NCI-H2171 treated with DMSO at 0.1 percent for 48 hours (cell line): ENCODE measurements around the gene PRPF40B.

Experiments used
- DNase-seq: peaks from one replicate; lab custom pipeline; 2025; lab: John Stamatoyannopoulos, UW

Gene PRPF40B

DNA sequence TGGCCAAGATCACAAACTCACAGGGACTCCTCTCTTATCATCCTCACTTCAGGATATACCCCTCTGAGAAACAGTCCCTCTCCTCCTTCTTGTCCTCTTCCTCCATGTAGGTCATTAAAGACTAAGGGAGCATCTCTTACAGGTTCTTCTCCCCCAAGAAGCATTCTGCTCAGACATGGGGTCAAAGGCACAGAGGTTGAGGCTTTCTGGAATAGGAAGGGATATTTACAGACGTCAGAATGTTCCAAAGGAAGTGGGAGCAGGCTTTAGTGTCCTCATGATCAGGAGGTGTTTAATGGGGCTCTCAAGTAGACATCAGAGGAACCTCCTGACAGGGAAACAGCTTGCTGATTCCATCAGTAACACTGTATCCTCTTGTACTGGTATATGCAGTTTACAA is 36.4 kb downstream of the PRPF40B start:
- no peak for DNase-seq

DNA sequence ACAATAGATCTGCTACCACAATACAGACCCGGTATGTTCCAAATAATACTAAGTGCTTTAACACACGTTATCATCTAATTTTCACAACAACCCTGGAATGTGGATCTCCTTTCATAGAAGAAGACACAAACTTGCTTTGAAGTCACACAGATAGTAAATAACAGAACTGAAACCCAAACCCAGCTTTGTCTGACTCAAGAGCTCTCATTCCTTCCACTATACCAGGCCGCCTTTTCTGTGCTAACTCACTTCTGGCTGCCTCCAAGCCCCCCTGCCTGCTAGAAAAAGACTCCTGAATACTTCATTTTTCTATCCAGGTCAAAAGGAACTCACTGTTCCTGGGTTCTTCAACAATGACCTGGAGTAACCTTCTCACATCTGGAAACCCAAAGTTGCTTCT is 37.8 kb downstream of the PRPF40B start:
- no peak for DNase-seq

DNA sequence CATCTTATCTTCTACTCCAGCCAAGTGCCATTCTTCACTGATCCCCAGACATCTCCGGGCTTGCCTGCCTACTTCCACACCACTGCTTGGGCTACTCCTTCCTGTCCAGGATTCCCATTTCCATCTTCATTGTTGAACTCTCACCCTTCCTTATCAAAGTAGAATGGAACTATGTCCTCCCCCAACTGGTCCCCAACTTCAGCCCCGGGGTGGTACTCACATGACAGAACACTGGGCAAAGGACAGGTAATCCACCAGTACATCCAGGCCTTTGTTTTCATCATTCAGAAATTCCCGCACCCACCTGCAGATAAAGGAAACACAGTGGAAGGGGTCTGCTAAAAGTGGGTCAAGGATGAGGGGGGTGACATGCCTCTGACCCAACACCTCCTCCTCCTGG is 38.4 kb downstream of the PRPF40B start:
- DNase-seq = no peak

DNA sequence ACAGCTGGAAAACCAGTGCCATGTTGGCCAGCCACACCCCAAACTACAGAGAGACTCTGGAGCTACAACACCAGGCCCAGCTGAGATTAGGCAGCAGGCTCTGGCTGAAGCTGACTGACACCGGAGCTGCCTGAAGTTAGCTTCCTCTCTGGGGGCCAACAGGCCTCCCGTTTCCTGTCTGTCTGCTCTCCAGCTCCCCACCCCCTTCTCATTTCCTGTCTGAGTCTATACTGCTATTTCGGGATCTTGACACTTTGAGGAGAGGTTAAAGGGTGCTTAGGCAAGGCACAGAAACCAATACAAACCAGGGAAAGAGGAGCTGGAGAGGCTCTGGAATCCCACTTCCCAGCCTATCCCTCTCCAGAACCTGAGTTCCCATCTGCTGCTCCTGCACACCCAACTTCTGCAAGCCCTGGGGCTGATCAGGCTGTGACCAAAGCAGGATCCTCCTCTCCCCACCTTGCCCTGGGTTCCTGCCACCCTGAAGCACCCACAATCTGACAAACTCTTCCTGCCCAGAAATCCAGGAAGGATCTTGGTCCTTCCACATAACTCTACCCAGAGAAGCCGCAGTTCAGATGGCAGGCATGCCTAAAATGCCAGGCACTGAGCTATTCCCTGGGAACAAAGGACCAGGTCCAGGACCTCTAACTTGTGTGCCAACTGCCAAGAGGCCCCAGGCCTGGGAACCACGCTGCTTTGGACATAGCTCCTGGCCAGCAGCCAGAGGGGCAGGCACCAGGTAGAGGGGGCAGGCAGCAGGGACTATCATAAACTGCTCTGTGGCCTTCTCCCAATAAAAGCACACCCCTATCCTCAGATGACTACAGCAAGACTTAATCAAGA is 39.9 kb downstream of the PRPF40B start:
- no peak for DNase-seq

DNA sequence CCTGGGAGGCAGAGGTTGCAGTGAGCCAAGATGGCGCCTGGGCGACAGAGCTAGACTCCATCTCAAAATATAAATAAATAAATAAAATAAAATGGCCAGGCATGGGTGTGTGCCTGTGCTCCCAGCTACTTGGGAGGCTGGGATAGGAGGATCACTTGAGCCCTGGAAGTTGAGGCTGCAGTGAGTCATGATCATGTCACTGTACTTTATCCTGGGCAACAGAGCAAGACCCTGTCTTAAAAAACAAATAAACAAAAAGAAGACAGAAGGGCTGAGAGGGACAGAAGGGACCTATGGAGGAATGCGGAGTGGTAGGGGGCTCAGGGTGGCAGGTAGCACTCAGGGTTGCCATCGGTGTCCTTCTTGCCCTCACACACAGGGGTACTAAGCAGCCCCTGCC is 40.8 kb downstream of the PRPF40B start:
- DNase-seq = no peak

- no peak for DNase-seq
These were observed 41.4 kb downstream of the PRPF40B start for GRCh38 chr12:49664591-49665239.

DNA sequence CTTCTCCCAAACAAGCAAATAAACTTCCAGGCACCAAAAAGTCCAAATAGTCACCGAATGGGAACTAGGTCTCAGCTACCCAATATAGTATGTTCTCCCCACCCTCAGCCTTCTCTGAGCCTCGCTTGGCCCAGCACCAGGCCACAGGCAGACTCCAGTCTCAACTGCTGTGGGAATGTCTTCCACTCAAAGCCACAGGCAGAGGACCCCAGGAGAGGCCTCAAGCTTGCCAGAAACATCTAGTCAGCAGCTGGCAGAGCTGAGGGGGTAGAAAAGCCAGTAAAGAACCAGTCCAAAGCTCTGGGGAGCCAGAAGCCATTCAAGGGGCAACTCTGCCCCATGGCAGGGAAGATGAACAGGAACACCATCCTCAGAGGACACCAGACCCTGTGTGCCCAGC is 42.0 kb downstream of the PRPF40B start:
- DNase-seq = no peak

- no peak for DNase-seq
These were observed 42.8 kb downstream of the PRPF40B start for GRCh38 chr12:49666176-49666575.

DNA sequence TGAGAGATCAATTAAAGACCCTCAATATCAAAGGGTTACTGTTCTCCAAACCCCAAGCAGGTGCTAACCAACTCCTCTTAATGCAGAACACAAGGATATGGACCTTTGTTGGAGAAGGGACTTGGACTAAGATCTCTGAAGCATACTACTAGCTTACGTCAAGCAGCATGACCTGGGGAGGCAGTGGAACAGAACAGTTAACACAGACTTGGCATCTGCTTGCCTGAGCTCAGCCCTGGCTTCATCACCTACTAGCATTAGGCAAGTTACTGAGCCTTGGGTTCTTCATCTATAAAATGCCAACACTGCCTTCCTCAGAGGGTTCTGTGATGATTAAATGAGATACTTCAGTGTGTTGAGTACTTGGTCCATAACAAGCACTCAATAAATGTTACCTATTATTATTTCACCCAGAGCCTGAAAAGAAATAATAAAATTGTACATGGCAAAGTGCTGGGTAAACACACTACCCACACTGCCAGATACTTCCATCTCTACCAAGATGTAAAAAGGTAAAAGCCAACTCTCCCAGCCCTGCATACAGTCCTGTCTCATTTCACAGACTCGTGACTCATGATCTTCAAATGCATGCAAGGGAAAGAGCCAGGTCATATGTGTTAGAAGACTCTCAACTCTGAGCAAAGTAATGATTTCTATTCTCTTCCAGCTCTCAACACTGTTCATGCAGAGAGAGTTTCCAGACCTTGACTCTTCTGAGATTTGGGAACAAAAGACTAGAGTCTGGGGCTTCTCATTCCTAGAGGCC is 44.1 kb downstream of the PRPF40B start:
- no peak for DNase-seq

GRCh38 chr12:49669796-49670195 is 46.4 kb downstream of the PRPF40B start:
- DNase-seq = no peak

DNA sequence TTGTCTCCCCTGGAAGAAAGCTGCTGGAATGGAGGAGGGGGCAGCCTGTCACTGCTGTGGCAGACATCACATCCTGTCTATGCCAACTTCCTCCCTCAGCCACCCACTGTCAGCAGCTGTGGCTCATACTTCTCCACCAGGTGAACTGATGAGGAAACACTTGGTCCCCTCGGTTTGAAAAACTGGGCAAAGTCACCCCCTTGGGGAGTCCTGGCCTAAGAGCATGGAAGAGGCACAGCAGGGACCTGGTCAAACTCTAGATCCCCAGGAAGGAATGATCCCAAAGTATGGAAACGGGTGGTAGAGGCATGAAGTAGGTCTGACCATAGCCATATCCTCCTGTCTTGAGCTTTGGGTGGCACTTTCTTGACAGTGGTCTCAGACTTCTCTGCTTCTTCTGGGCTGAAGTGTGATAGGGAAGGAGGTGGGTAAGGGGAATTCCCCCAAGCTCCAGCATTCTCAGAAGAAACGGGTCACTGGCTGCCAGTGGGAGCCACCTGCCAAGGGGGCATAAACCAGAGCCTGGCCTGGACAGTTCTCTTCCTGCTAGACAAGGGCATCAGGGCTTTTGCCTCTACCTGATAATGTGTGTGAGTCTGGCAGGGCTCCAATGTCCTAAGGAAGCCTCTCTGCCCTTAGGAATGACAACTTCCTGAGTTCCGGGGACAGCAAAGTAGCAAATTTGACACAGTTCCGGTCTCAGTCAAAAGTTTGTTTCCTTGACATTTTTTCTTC is 47.8 kb downstream of the PRPF40B start:
- no peak for DNase-seq

- no peak for DNase-seq
These were observed 49.2 kb downstream of the PRPF40B start for GRCh38 chr12:49672301-49673217.

DNA sequence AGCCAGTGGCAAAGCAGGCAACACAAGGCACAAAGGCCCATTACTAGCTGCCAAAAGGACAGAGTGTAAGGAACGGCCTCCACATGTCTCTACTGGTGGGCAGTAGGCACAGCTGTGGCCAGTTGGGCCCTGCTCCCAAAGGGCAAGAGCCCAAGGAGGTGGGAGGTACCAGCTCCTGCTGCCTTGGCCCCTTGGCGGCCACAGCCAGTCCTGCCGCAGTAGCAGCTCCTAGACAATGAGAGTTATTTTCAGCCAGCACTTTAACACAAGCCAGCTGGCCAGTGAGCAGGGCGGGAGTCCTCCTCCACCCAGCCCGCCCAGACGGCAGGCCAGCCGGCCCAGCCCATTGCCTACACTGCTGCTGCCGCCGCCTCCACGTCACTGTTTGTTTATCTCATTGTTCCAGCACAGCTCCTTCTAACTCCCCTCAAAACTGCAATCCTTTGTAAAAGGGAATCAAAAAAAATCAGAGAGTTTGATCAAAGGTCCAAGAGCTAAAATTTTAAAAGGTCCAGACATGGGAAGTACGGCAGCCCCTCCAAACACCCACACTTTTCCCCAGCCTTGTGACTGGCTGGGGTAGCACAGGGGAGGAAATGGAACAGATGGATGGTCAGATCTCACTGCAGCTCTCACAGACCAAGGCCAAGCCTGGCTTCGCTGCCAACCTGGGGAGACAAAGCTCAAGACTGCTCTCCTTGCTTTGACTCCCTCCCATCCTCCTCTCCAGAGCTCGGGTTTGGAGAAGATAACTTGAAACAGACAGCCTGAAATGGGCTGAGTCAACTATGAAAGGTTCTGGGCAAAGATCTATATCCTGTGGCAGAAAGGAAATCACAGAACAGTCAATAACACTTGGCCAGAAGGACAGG is 50.3 kb downstream of the PRPF40B start:
- peak; percentile 1 for DNase-seq

GRCh38 chr12:49674318-49674981 is 51.1 kb downstream of the PRPF40B start:
- DNase-seq = no peak

GRCh38 chr12:49675137-49675536 is 51.8 kb downstream of the PRPF40B start:
- DNase-seq = no peak

DNA sequence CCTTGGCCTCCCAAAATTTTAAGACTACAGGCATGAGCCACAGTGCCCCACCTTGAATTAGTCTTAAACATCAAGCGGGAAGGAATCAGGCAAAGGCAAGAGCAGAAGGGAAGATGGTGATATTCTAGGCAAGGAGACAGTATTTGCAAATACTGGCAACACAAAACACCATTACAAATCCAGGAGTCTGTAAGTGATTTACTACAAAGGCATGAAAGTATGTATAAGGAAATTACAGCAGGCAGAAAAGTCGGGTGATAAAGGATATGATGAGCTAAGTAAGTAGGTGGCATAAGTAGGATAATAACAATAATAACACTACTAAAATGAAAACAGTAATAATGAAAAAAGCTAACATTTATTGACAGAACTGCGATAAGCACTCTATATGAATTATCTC is 55.4 kb downstream of the PRPF40B start:
- DNase-seq = no peak

- no peak for DNase-seq
These were observed 56.7 kb downstream of the PRPF40B start for GRCh38 chr12:49680075-49680474.

- no peak for DNase-seq
These were observed 60.4 kb downstream of the PRPF40B start for GRCh38 chr12:49683599-49684309.

- DNase-seq = no peak
These were observed 61.0 kb downstream of the PRPF40B start for GRCh38 chr12:49684310-49684854.
